Transverse colon (tissue), 3 donors: ENCODE data around the gene NPM1.

Experiments
- CTCF ChIP-seq, 5 experiments: fragments of 200-600 bp in 3 of 5; fragments of 450-650 bp in 2 of 5; sonication (generic) in 3 of 5; IDR thresholded peaks; 1 replicate in 2 of 5; 2 replicates in 3 of 5; pipeline ENCODE4 v1.5.1; 2016 to 2017; ENCODE audit warnings: antibody characterized with exemption in 5 of 5, inconsistent platforms in 3 of 5, mild to moderate bottlenecking in 2 of 5, moderate library complexity in 1 of 5
- POLR2A ChIP-seq: fragments of 450-650 bp; IDR thresholded peaks from one replicate; pipeline ENCODE4 v1.6.1; 2016; ENCODE audit warnings: antibody characterized with exemption, mild to moderate bottlenecking, moderate library complexity

GRCh38 chr5:171449426-171449825 lies 61.8 kb downstream of the NPM1 start:
- no peak for TF ChIP-seq CTCF (IDR thresholded peaks at IDR 0.05)
- TF ChIP-seq POLR2A = no peak
